Ovary (tissue), 9 donors: Measurements from ENCODE around the gene SLC9A3. TPM values are rescaled to one million over a fixed set of nuclear protein-coding genes. Genes with fewer than 3 reads are reported as not detected.
A peak's percentile ranks its signal among the peaks of the same experiment; 100 is the strongest.

Experiments
- DNase-seq, 5 donors: peaks; one replicate each; pipeline ENCODE4 v3.0.0-alpha.2; 2019 to 2020
- H3K27ac ChIP-seq, 2 donors: fragments of 200-600 bp; one replicate each; pipeline versions ENCODE4 v1.5.1 to v1.8.0; 2019 to 2022
- H3K27me3 ChIP-seq: fragments of 200-600 bp; one replicate; pipeline ENCODE4 v1.8.0; 2022
- H3K36me3 ChIP-seq: fragments of 200-600 bp; sonication (generic); one replicate; pipeline ENCODE4 v1.5.1; 2019
- H3K4me1 ChIP-seq: one replicate; pipeline ENCODE4 v1.8.1; 2013; ENCODE audit warnings: mild to moderate bottlenecking, moderate library complexity; ENCODE audit not compliant: insufficient read depth
- H3K4me3 ChIP-seq: fragments of 200-600 bp; sonication (generic); one replicate; pipeline ENCODE4 v1.5.1; 2017
- H3K9me3 ChIP-seq, 2 donors: fragments of 200-600 bp in 1 of 2; sonication (generic) in 1 of 2; one replicate each; pipeline versions ENCODE4 v1.5.1 to v1.8.1; 2013 to 2019; ENCODE audit warnings: mild to moderate bottlenecking in 1 of 2, moderate library complexity in 1 of 2
- CTCF ChIP-seq, 3 donors: fragments of 450-650 bp in 2 of 3; fragments of 200-600 bp in 1 of 3; IDR thresholded peaks; one replicate each; pipeline versions ENCODE4 v1.5.1 to v1.8.0; 2016 to 2022; ENCODE audit warnings: antibody characterized with exemption in 3 of 3, mild to moderate bottlenecking in 1 of 3
- EP300 ChIP-seq: sonication (generic); formaldehyde crosslinking; IDR thresholded peaks from one replicate; pipeline ENCODE4 v1.6.1; 2017; ENCODE audit warnings: antibody characterized with exemption
- POLR2A ChIP-seq: fragments of 450-650 bp; IDR thresholded peaks from one replicate; pipeline ENCODE4 v1.6.1; 2017; ENCODE audit warnings: antibody characterized with exemption, mild to moderate bottlenecking, moderate library complexity
- WGBS, 3 donors: extraction: QIAGEN DNeasy Blood & Tissue Kit in 1 of 3; methylation state at CpG; one replicate each; pipeline versions ENCODE4 v1.1.5 to v1.1.7; 2013 to 2017; 5-methylcytosine and 5-hydroxymethylcytosine counted together
- intact Hi-C, 4 donors: fragments of 100-400 bp; cut with DNase I; formaldehyde crosslinking; loops; one replicate each; pipeline versions ENCODE4 v1.11.0 to v1.15.1; 2022 to 2023
- polyA plus RNA-seq, 2 donors: library from polyadenylated mRNA; stranded (reverse); fragments of 200-250 nt in 1 of 2; fragments of 350-450 nt in 1 of 2; fragmentation: Illumina TruSeq in 1 of 2; extraction: RNeasy Lipid Tissue Mini Kit (QIAGEN cat#74804) in 1 of 2; gene quantifications; one replicate each; pipeline ENCODE4 v1.2.3, GENCODE V29; 2013 to 2014
- total RNA-seq, 7 donors: library from RNA; depleted of rRNA in 2 of 7; stranded (reverse); fragments of >200 nt in 2 of 7; fragmentation: NEBNext Ultra II Directional in 3 of 7; extraction: Animal tissue kit (Norgen Biotek cat#: 25700) in 3 of 7; gene quantifications; one replicate each; pipeline versions ENCODE4 v1.1.0 to v1.2.4, GENCODE V29; 2016 to 2023
- donor health status: DM: no; HTN: no; CAD: no; lungs with moderate emphysema.
- donor health status: DM: no; HTN: no; CAD: no.
- donor health status: Bipolar disorder and iron deficiency.
- donor health status: DM: yes; HTN: yes; CAD: no.
- donor health status: DM: no; HTN: no; CAD: no.
- donor health status: DM: yes; HTN: yes; CAD: no.

The SLC9A3 gene
- total and polyA plus RNA-seq, 9 donors: 1.2 to 3.6 (median 1.9) TPM

- Histone ChIP-seq H3K4me1 (no peaks in the 10 kb centered on the region), H3K27ac (no peak overlapping the region), H3K9me3 (no peaks in the 10 kb centered on the region), H3K27me3 (no peaks in the 10 kb centered on the region), H3K36me3 (no peaks in the 10 kb centered on the region), H3K4me3 (no peak overlapping the region)
- intact Hi-C loops: no loop called here
- TF ChIP-seq EP300 (no peak), CTCF (IDR thresholded peaks at IDR 0.05) (no peak), POLR2A (no peak)
- peak in 2 of 5 donors; percentile 14 to 36 for DNase-seq
- 82 to 83% (median 82%) methylated on average over 17 of the region's 17 CpGs for WGBS, 3 donors
Observed at GRCh38 chr5:458547-459353, 65.5 kb downstream of the SLC9A3 start.

GRCh38 chr5:457195-457961, 66.9 kb downstream of the SLC9A3 start:
- H3K4me1 ChIP-seq: no peaks in the 10 kb centered on the region
- no peaks in the 10 kb centered on the region for H3K9me3 ChIP-seq
- TF ChIP-seq EP300: no peak
- TF ChIP-seq CTCF (IDR thresholded peaks at IDR 0.05): no peak
- no peak for TF ChIP-seq POLR2A
- 90 to 93% (median 91%) methylated on average over 19 of the region's 19 CpGs for WGBS, 3 donors
- intact Hi-C loops: no loop called here
- no peaks in the 10 kb centered on the region for H3K27me3 ChIP-seq
- H3K36me3 ChIP-seq: no peaks in the 10 kb centered on the region
- DNase-seq: peak in 2 of 5 donors; percentile 12 to 23
- no peak overlapping the region for H3K4me3 ChIP-seq
- no peak overlapping the region for H3K27ac ChIP-seq

- peak in 2 of 5 donors; percentile 13 to 19 for DNase-seq
- Histone ChIP-seq H3K4me1 (no peaks in the 10 kb centered on the region), H3K27ac (no peak overlapping the region), H3K9me3 (peaks cover 0 to 3% of the 10 kb centered on the region in 2 donors), H3K4me3 (no peak overlapping the region), H3K27me3 (no peaks in the 10 kb centered on the region), H3K36me3 (no peaks in the 10 kb centered on the region)
- TF ChIP-seq EP300 (no peak), POLR2A (no peak), CTCF (IDR thresholded peaks at IDR 0.05) (no peak)
- intact Hi-C loops: no loop called here
- 85 to 87% (median 87%) methylated on average over 28 of the region's 28 CpGs for WGBS, 3 donors
Observed at GRCh38 chr5:456351-457194, 67.7 kb downstream of the SLC9A3 start.

- Histone ChIP-seq H3K27ac (no peak overlapping the region), H3K36me3 (no peaks in the 10 kb centered on the region), H3K27me3 (no peaks in the 10 kb centered on the region), H3K4me1 (no peaks in the 10 kb centered on the region), H3K9me3 (peaks cover 0 to 3% of the 10 kb centered on the region in 2 donors), H3K4me3 (no peak overlapping the region)
- no peak for DNase-seq
- 80 to 86% (median 81%) methylated on average over 11 of the region's 11 CpGs for WGBS, 3 donors
- intact Hi-C loops: no loop called here
- TF ChIP-seq CTCF (IDR thresholded peaks at IDR 0.05) (no peak), EP300 (no peak), POLR2A (no peak)
Observed at GRCh38 chr5:455806-456205, 68.4 kb downstream of the SLC9A3 start.
